HG02642 (cell line): ENCODE results near the gene SFTPA1.
"Not testable (repeated sequence)": the region's sequence is repeated elsewhere in the genome, so short reads cannot be mapped to it uniquely, and the experiment has no call there.

ENCODE experiments used
- ATAC-seq: cut with Tn5 transposase; IDR thresholded peaks from one replicate; pipeline ENCODE4 v1.9.1; 2021; ENCODE audit warnings: mild to moderate bottlenecking; ENCODE audit not compliant: unreplicated experiment, poor library complexity

Gene SFTPA1

DNA sequence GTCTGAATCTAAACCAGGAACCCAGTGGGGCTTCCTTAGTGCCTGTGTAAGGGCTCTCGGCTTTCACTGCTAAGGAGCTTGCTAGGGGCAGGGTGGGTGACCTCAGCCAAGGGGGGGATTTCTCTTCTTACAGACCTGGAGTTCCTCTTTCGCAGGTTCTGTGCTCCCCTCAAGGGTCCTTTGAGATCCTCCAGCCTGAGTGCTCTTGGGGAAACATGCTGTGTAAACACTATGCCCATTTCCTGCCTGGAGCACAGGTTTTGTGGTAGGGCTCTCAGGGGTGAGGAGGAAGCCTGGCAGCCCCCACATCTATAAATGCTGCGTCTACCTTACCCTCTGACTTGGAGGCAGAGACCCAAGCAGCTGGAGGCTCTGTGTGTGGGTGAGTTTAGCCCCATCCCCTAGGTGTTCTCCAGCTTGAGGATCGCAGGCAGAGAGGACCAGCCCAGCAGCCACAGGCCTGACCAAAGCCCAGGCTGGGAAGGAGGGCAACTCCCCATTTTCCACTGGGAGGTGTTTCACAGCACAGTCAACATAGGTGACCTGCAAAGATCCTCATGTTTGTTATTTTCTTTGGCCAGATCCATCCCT lies at the start of gene SFTPA1:
Gene SFTPA1 (plus strand): TSS at position 339 of the 591 bp plus-strand sequence. CDS start 887 bp downstream, outside the sequence.
- no peak for ATAC-seq

GRCh38 chr10:79561257-79561656 lies 49.5 kb upstream of the SFTPA1 start:
- no peak for ATAC-seq

- ATAC-seq, result peak; percentile 63
Measured at GRCh38 chr10:79562135-79562756, 48.5 kb upstream of the SFTPA1 start.

DNA sequence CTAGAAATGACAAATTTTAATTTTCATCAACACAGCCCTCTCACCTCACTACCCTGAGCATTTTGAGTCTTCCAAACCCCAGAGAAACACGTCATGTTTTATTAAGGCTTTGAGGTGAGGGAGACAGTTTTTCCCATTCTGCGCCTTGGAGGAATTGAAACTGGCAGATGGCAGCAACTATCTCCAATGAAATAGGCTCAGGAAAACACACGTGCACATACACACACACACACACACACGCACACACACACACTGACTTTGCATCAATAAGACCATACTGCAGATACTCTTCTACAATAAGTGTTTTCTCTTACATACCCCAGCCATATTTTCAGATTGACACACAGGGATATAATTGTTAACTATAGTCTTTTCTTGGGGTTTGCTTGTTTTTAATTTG lies 47.3 kb upstream of the SFTPA1 start:
- no peak for ATAC-seq

DNA sequence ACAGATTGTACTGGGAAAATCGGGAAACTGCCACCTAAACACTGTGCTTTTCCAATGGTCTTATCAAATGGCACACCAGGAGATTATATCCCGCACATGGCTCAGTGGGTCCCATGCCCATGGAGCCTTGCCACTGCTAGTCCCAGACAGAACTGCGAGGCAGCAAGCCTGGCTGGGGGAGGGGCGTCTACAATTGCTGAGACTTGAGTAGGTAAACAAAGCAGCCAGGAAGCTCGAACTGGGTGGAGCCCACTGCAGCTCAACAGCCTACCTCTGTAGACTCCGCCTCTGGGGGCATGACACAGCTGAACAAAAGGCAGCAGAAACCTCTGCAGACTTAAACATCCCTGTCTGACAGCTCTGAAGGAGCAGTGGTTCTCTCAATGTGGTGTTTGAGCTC lies 40.1 kb upstream of the SFTPA1 start:
- not testable (repeated sequence) for ATAC-seq

DNA sequence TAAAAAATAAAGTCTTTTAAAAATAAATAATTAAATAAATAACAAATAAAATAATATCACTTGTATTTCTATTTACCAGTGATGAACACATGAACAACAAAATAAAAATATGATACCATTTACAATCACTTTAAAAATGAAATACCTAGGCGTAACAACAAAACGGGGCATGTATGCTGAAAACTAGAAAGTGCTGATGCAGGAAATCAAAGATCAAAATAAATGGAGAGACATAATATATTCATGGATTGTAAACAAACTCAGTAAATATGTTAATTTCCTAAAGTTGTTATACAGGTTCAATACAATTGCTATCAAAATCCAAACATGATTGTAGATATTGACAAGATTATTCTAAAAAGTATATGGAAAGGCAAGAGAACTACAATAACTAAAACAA lies 31.4 kb upstream of the SFTPA1 start:
- no peak for ATAC-seq

DNA sequence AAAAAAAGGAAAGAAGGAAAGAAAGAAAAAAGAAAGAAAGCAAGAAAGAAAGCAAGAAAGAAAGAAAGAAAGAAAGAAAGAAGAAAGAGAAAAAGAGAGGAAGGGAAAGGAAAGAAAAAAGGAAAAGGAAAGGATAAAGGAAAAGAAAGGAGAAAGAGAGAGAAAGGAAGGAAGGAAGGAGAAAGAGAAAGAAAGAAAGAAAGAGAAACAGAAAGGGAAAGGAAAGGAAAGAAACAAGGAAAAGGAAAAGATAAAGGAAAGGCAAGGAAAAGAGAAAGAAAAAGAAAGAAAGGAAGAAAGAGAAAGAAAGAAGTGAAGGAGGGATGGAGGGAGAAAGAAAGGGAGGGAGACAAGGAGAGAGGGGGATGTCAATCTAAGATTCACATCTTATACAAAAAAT lies 29.7 kb upstream of the SFTPA1 start:
- no peak for ATAC-seq

GRCh38 chr10:79582096-79582495 lies 28.6 kb upstream of the SFTPA1 start:
- ATAC-seq, result no peak

GRCh38 chr10:79582954-79583353 lies 27.8 kb upstream of the SFTPA1 start:
- ATAC-seq, result not testable (repeated sequence)

- ATAC-seq, result no peak
Measured at GRCh38 chr10:79583488-79584024, 27.2 kb upstream of the SFTPA1 start.

- ATAC-seq, result no peak
Measured at GRCh38 chr10:79585870-79586527, 24.7 kb upstream of the SFTPA1 start.

DNA sequence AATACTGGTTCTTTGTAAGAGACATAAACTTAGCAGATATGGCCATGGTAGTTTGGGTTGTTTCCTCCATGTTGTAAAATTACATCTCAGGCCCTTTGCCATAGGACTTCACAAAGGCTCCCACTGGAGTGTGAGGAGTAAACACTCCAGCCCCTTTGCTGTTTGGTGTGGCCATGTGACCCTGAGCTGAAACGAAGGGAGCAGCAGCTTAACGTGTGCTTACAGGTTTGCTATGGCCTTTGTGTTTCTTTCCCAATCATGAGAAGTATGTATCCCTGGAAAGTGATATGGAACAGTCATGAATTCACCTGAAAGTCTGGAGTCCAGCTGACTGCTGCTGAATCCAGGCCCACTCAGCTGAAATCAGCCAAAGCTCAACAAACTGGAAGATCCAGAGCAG lies 23.8 kb upstream of the SFTPA1 start:
- ATAC-seq, result no peak

GRCh38 chr10:79588800-79589199 lies 21.9 kb upstream of the SFTPA1 start:
- no peak for ATAC-seq

- ATAC-seq, result no peak
Measured at GRCh38 chr10:79593377-79593776, 17.4 kb upstream of the SFTPA1 start.

GRCh38 chr10:79594565-79594964 lies 16.2 kb upstream of the SFTPA1 start:
- not testable (repeated sequence) for ATAC-seq

- ATAC-seq, result no peak
Measured at GRCh38 chr10:79595510-79595909, 15.2 kb upstream of the SFTPA1 start.

DNA sequence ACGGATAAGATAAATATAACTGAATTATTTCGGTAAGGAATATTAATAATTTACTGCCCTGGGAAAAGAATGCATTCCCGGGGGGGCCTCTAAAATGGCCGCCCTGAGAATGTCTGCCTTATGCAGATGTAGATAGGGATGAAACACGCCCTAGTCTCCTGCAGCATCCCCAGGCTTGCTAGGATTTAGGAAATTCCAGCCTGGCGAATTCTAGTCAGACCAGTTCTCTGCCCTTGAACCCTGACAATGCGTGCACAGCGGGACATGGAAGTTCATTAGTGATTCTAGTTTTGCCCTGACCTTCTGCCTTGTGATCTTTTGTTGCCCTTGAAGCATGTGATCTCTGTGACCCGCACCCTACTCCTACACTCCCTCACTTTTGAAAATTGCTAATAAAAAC lies 11.1 kb upstream of the SFTPA1 start:
- ATAC-seq, result not testable (repeated sequence)

DNA sequence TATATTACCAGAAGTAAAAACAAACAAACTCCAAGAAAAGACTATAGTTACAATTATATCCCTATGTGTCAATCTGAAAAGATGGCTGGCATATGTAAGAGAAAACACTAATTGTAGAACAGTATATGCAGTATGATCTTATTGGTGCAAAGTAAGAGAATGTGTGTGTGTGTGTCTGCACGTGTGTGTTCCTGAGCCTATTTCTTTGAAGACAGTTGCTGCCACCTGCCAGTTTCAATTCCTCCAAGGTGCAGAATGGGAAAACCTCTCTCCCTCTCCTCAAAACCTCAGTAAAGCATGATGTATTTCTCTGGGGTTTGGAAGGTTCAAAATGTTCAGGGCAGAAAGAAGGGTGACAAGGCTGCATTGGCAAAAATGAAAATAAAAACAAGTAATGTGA lies 8.8 kb upstream of the SFTPA1 start:
- no peak for ATAC-seq

DNA sequence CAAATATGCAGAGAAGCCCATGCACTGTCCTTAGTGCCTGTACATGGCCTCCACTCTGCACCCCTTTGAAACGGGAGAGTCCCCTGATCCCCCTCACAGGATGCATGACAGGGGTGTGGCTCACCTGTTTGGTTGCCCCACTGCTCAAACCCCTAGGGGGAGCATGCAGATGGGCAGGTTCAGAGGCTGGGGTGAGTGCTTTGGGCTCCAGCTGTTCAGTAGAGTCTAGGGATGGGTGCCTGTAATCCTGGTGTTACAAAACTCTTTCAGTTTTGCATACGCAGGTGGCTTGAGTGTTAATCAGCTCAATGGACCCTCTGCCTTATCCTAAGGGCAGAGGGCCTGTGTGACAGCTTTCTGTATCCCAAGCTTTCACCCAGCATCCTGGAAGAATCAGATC lies 7.8 kb upstream of the SFTPA1 start:
- no peak for ATAC-seq

- ATAC-seq, result no peak
Measured at GRCh38 chr10:79604294-79604693, 6.4 kb upstream of the SFTPA1 start.

GRCh38 chr10:79605308-79605707 lies 5.4 kb upstream of the SFTPA1 start:
- ATAC-seq, result no peak
